Dedifferentiated amniotic fluid mesenchymal stem cell (primary cell): ENCODE data around the gene KCNC1.
A peak's percentile ranks its signal among the peaks of the same experiment; 100 is the strongest.

Experiments
- DNase-seq: peaks from one replicate; pipeline ENCODE4 v3.0.0-alpha.2; 2016; ENCODE audit errors: extremely low spot score

The KCNC1 gene

DNA sequence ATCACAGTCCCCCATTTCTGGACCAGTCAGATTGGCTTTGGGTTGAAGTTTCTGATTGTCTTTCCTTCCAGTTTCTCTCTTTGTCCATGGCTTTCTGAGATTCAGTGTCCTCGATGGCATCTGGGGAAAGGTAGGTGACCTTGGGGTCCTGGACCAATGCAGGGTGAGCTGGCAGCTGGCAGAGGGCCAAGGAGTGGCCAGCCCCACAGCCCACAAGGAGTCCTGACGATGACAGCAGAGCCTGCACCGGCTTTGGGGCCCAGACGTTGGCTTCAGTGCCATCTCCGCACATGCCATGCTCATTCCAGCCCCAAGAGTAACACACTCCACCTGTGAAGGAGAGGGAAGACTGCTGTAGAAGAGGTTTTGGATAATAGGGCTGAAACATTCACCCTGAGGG, 53.5 kb downstream of the KCNC1 start:
- DNase-seq = no peak

DNA sequence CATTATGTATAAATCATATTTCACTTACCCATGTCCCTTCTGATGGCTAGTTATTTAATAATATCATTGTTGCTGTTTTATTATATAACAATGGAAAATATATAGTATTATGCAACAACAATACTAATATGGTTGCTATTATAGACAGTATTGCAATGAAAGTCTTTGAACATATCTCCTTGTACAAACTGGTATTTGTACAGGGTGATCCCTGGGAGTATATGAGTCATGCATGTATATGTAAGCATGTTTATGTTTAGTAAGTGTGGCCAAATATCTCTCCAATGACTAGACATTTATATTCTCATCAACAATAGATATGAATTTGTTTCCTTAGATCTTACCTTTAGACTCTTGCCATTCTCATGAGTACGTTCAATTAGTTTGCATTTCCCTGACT, 55.9 kb downstream of the KCNC1 start:
- no peak for DNase-seq

DNA sequence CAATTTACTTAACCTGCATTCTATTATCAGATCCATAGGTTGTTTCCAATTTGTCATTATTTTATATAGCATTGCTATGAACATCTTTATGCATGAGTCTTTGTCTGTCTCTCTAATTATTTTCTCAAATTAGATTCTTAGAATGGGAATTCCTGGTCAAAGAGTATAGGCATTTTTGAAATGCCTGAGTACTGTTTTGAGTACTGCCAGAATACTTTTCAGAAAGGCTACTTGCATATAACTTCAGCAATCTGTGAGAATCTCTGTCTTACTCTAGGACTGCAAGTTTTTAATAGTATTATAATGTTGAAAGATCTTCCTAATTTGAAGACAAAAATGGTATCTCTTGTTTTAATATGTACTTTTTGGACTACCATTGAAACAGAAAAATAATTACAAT, 56.6 kb downstream of the KCNC1 start:
- DNase-seq = no peak

DNA sequence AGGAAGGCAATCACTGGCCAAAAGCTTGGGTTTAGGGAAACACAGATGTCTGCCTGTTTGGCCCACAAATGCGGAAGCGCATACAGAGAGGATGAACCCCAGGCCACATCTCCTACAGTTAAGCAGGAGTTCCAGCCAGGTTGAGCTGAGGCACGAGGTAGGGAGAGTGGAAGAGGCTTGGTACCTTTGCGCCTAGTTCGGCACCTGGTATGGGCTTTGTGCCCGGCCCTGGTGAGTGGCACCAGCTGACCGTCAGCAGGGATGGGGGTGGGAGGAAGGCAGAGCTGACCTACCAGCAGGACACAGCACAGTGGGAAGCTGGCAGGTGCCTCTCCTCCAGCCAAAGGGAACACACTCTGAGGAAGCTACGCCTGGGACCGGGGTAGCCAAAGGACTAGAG, 57.6 kb downstream of the KCNC1 start:
- DNase-seq = no peak

DNA sequence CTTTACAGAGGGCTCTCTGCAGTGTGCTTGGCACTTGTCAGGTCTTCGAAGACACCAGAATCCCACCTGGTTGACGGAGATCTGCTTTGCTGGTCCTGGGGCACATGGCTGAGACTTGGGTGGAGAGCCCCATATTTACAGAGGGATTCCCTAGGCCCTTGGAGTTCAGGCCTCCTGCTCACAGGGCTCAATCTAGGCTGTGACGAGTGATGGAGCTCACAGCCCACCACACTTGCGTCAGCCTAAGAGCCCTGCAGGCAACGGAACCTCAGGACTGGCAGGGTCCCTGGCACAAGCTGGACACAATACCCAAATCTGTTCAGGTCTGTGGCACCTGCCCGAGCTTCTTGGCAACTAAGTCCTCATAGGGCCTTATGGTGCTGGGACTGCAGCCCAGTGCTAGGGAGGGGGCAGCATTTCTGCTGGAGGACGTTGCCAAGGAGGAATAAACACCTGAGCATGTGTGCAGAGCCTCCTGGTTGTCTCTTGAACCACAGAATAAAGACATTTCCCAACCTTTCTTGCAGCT, 59.1 kb downstream of the KCNC1 start:
- DNase-seq = no peak

DNA sequence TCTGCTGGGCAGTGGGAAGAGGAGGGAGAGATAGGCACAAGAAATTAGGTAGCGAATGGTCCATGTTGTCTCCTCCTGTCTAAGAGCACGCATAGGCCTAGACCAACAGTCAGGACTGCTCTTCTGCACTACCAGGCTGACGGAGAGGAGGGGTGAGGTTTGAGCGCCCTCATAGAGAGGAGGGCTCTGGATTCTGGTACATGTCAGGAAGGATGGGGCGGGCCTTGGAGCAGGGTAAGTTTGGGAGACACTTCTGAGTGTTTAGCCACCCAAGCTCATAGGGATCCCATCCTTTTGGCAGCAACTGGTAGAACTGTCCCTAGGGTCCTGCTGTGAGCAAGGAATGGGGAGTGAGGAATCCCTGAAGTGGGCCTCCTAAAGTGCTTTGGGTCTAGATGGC, 60.4 kb downstream of the KCNC1 start:
- DNase-seq = no peak

DNA sequence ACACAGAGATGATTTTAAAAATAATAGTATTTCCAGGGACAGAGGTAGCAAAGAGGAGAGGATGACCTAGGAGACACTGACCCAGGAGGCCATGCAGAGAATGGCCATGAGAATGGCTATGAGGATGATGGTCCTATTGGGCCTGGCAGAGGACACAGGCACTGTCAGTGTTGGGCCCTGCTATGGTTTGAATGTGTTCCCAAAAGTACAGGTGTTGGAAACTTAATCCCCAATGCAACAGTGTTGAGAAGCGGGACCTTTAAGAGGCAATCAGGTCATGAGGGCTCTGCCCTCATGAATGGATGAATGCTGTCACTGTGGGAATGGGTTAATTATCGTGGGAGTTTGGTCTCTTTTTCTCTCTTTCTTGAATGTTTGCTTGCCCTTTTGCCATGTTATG, 61.6 kb downstream of the KCNC1 start:
- DNase-seq = no peak

DNA sequence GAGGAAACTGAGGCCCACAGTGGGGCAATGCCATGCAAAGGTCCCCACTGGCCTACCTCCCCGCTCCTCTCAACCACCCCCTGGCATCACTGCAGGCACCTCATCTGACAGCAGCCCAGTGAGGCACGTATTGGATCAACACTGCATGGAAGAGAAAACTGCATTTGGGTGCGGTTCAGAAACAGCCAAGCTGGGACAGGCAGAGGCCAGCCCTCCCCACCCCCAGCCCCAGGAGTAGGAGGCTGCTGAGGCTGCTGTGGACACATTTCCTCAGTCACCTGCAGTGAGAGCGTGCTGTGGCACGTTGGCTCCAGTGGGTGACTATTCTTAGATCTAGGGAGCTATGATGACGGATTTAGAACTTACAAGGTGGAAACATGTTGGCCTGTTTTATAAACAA, 63.7 kb downstream of the KCNC1 start:
- DNase-seq = no peak

DNA sequence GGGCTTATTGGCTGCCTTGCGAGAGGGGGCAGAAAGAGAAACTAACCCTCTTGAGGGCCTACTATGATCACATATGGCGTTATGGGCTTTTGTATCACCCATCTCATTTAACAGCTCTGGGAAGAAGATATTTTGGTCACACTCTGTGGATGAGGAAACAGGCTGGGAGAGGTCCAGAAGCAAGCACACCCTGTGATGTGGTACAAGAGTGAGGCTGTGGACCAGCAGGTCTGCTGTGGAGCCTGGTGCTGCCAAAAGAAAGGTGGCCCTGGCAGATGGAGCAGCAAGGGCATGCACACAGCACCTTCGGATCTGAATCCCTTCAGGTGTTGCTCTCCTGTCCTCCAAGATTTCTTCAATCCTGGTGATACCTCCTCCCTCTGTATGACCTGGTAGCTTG, 64.1 kb downstream of the KCNC1 start:
- no peak for DNase-seq

DNA sequence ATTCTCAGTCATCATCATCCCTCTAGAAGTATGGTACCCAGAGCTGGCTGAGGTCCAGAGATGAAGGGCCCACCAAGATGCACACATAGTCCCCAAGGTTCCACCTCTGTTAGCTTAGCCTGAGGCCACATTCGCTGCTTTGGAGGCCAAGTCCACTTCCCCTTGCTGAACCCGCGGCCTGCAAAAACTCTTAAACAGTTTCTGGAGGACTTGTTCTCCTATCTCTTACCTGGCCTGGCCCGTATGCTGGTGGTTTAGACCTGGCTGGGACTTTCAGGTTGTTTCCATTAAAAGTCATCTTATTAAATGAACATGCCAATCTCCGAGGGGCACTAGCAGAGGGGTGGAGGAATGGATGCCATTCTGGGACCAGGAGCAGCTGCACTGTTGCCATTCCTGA, 64.6 kb downstream of the KCNC1 start:
- DNase-seq = no peak

DNA sequence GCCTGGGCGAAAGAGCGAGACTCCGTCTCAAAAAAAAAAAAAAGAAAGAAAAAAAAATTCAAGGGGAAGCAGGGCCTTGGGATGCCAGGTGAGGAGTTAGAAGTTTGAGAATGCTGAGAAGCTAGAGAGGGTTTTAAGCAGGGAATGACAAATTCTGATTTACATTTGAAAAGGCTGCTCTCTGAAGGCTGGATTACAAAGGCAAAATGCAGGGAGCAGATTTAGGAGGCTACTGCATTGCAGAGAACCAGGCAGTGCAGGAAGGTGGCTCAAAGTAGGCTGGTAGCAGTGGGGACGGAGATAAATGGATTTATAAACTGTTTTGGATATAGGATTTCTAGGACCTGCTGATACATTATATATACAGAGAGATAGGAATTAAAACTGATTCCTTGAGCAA, 66.6 kb downstream of the KCNC1 start:
- no peak for DNase-seq

DNA sequence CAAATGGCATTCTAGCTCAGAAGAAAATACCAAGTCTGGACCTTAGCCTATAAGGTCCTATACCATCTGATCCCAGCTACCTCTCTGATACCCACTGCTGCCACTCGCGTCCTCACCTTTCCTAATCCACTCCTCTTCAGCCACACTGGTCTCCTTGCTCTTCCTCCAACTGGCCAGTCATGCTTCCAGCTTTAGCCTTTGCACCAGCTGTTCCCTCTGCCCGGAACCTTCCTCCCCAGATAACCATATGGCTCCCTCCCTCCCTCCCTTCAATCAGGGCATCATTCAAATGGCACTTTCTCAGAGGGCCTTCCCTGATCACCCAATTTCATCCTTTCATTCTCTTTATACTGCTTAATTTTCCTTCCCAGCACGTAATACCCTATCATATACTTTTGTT, 67.9 kb downstream of the KCNC1 start:
- no peak for DNase-seq

DNA sequence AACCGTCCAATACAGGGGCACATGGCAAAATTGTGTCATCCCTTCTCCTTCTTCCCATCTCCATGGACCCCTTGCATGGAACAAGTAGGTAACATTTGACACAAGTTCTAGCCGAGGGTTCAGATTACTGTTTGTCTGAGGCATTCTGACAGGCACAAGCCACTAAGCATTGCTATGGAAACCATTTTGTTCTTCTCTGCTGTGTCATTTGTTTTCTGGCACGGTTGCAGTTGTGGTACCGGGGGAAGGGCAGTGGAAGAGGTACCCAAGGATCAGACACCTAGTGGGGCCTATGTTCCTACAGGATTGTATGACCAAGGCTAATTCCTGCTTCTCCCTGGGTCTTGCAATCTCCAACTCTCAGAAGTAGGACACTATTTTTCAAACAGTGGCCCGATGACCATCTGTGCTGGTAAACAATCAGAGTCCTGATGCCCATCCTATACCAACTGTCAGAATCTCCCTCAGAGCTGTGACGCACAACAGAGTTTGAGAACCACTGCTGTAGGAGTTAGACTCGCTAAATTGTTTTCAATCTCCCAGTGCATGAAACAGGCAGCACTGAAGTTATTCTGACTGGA, 69.3 kb downstream of the KCNC1 start:
- no peak for DNase-seq

DNA sequence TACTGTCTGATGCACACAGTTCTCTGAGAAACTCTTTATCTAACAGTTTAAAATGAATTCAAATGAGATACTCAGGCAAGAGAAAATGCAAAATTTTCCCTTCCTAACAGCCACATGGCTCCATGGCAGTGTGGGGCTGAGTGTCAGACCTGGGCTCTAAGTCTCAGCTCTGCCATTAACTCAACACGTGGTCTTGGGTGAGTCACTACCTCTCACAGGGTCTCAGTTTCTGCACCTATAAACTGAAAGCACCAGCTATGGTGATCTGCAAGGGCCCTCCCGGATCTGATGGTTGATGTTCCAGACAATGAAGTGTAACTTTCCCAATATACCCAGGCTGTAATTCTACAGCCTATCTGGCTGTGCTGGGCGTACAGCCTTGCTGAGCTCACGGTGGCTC, 70.5 kb downstream of the KCNC1 start:
- DNase-seq = no peak

DNA sequence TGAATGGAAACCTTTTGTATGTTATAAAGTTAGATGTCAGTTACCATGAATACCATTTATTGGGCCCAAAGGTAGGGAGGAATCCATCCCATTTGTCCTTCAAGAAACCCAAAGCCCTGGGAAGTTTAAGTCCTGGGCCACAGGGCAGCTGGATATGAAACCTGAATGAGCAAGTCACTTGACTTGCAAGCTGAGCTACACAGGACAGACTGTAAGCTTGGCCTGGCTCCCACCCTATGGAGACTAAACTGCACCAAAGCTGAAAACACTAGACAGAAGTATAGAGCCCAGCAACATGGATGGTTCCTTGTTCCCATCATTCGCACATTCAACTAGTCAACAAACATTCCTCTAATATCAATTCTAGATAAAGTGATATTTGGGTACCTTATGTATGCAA, 71.3 kb downstream of the KCNC1 start:
- no peak for DNase-seq

DNA sequence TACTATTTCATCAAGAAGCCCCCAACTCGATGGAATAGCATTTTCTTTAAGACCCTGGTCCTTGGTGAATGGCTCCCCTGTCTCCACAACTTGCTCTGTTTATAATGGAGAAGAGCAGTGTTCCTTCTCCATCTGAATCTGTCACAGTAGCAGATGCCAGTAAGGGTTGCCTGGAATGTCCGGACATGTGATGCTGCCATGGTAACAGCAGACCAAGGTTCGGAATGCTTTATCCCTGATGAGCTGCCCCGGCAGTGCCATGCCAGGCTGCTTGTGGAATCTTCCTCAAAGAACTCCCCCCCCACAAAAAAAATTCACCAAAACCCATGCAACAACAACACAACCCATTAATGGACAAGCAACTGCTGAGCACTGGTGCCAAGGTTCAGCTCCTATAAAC, 72.5 kb downstream of the KCNC1 start:
- DNase-seq = no peak

DNA sequence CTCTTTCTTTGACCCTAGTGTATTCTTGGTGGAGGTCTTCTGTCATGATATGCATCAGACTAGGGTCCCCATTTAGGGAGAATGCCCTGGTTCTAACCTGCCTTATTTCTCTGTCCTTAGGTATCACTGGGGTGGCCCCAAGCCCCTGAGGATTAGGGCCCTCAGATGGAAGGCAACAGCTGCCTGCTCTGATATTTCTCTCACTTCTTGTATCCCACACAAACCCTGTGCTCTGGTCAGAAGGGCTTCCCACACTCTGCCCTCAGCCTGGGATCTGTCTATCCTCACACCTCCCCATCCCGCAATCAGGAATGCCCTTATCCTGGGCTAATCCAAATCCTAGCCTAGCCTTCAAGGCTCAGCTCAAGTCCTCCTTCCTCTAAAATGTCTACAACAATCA, 75.5 kb downstream of the KCNC1 start:
- DNase-seq = no peak

DNA sequence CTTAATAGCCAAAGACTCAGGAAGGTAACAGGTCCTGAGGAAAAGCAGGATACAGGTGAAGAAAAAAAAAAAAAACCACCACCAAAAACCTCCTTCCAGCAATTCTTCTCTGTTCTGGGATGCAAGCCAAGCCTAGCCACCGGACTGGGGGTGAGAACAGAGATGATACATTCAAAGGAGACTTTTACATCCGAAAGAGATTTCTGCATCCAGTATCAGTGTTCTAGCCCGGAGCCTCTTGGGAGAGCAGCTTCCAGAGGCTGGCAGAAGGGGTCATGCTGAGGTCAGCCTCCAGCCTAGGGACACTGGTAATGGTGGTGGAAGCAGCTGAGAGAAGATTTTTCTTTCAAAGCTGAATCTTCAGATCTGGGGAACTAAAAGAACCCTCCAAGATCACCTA, 76.2 kb downstream of the KCNC1 start:
- no peak for DNase-seq

DNA sequence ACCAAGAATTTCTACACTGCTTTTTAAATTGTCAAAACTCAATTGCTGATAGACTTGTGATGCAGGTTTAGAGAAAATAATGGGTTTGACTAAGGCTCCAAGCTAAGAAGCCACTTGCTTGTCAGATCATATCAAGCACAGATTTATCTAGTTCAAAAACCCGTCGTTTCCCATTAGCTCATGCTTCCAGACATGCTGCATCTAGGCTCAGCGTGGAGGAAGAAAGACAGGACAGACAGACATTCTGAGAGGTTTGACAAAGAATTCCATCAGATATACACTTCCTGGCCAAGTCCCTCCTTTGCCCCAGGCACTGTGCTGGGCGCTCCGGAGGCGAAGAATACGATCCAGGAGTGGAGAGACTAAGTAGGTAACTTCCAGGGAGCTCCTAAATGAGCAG, 76.8 kb downstream of the KCNC1 start:
- DNase-seq = no peak

DNA sequence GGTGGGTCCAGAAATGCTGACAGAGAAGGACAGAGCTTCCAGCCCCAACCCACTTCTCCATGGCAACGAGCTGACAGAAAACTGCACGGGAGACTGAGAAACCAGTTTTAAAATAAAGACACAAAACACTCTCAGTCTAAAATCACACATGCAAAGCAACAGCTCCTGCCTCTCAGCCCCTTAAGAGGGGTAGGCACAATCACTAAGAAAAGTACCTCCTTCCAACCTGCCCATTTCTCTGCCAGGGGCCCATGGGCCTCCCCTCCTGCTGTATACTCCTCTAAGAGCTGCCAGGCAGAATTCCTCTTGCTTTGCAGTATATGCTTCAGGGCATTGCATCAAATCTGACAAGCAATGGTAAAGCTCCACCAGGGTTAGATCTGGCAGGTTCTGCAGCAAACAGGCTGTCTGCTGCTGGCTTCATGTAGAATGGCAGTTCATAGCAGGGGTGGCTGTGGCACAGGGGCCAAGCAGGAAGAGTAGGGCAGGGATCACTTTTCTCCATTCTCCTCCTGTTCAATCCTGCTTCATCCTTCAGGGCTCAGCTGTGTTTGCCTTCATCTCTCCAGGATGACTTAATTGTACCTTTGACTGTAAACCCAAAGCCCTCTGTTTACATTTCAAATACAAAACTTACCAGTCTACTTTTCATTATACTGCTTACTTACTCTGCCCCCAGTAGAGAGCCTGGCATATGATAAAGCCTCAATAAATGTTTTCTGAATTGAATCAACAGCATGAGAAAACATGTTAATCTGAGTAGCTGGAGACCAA, 77.7 kb downstream of the KCNC1 start:
- peak; percentile 18 for DNase-seq

DNA sequence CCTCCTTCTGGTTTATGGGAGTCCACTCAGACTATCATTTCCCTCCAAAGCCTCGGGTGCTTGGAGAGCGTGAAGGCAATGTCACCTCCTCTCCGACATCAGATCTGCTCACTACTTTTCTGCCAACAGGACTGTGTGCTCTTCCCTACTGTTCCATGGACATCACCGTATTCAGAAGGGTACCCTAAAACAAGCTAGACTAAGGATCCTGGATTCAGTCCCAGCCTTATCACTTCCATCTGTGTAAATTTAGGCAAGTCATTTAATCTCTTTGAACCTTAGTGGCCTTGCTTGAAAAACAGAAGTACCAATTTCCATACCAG, 78.2 kb downstream of the KCNC1 start:
- DNase-seq = no peak

DNA sequence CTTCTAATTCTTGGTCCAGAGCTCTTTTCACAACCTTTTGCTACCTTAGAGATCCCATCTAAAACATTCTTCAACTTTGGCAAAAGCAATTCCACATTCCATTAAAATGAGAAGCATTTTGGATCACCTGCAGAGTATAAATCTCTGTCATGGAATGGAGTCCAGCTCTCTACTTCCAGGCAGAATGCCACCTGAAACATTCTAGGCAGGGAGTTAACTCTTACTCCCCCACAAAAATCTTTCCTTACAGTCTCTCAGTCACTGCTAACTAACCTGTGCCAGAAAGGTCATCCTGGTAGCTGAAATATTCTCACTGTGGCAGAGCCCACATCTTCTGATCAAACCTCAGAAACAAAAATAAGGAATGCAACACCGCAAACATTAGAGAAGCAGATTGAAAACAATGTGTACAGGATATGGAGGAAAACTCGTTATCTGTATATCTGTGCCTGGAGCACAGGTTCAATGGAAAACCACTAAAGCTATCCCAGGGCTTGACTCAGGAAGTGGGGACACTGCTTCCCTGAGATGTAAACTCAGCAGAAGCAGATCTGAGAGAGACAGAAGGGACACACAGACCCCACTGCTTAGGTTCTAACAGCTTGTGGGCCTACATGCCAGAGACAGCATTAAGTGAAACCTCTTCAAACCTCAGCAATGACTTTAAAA, 78.9 kb downstream of the KCNC1 start:
- no peak for DNase-seq

DNA sequence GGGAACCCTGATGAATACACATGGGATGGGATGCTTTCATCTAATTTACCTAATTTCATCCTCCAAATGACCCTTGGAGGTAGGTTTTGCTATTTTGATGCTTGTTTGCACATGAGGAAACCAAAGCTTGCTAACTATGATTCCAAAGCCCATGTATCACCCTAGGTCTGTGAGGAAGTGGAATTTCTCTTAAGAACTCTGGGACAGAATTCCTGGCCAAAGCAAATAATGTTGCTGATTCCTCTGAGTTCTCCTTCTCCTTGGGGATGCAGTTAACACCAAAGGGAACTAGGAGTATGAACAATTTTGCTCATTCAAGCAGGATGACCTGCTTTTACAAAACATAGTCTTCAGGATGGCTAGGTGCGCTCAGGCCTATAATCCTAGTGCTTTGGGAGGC, 80.0 kb downstream of the KCNC1 start:
- no peak for DNase-seq
